Lung (tissue), 12 donors: ENCODE data around the gene TENT4A. TPM values are rescaled to one million over a fixed set of nuclear protein-coding genes. Genes with fewer than 3 reads are reported as not detected.

Source experiments
- ATAC-seq: fragments of 200-7000 bp; cut with Tn5 transposase; one replicate; pipeline ENCODE4 v1.9.1; 2020; ENCODE audit warnings: moderate number of reproducible peaks; ENCODE audit not compliant: insufficient read depth, low FRiP score
- DNase-seq, 3 donors: peaks; one replicate each; pipeline ENCODE4 v3.0.0-alpha.2; 2013 to 2017
- H3K27ac ChIP-seq, 2 donors: one replicate each; pipeline ENCODE4 v1.5.1; 2013; ENCODE audit warnings: mild to moderate bottlenecking in 2 of 2, moderate library complexity in 2 of 2, control low read depth in 1 of 2, inconsistent platforms in 1 of 2, low read depth in 1 of 2, low read length in 1 of 2
- H3K27me3 ChIP-seq, 3 donors: one replicate each; pipeline ENCODE4 v1.5.1; 2013; ENCODE audit warnings: low read length in 2 of 3; ENCODE audit not compliant: control insufficient read depth in 3 of 3, insufficient read depth in 3 of 3
- H3K36me3 ChIP-seq, 4 donors: one replicate each; pipeline ENCODE4 v1.5.1; 2013; ENCODE audit warnings: low read length in 4 of 4, mild to moderate bottlenecking in 1 of 4, moderate library complexity in 1 of 4; ENCODE audit not compliant: control insufficient read depth in 4 of 4, insufficient read depth in 4 of 4
- H3K4me1 ChIP-seq, 5 donors: one replicate each; pipeline ENCODE4 v1.5.1; 2013; ENCODE audit warnings: low read length in 5 of 5, mild to moderate bottlenecking in 2 of 5, moderate library complexity in 1 of 5; ENCODE audit not compliant: control insufficient read depth in 5 of 5, insufficient read depth in 5 of 5
- H3K4me3 ChIP-seq: one replicate; pipeline ENCODE4 v1.5.1; 2013; ENCODE audit warnings: mild to moderate bottlenecking, control low read depth, moderate library complexity
- H3K9ac ChIP-seq, 2 donors: one replicate each; pipeline ENCODE4 v1.5.1; 2013; ENCODE audit warnings: low read length in 2 of 2, control low read depth in 1 of 2; ENCODE audit not compliant: insufficient read depth in 1 of 2
- H3K9me3 ChIP-seq, 4 donors: one replicate each; pipeline ENCODE4 v1.5.1; 2013; ENCODE audit warnings: low read length in 3 of 4, mild to moderate bottlenecking in 1 of 4, moderate library complexity in 1 of 4; ENCODE audit not compliant: control insufficient read depth in 4 of 4, insufficient read depth in 3 of 4
- WGBS, 2 donors: extraction: QIAGEN DNeasy Blood & Tissue Kit; methylation state at CpG; one replicate each; pipeline ENCODE4 v1.1.7; 2013; 5-methylcytosine and 5-hydroxymethylcytosine counted together
- polyA plus RNA-seq, 2 donors: library from polyadenylated mRNA; stranded (reverse); fragments of 200-250 nt; gene quantifications; one replicate each; pipeline ENCODE4 v1.2.1, GENCODE V29; 2013
- total RNA-seq, 2 donors: library from RNA; depleted of rRNA in 1 of 2; stranded (reverse); fragments of >200 nt in 1 of 2; gene quantifications; one replicate each; pipeline ENCODE4 v1.2.1, GENCODE V29; 2014 to 2021
- TF ChIP-seq, protein P1 (sequence below): IDR thresholded peaks from 2 replicates; pipeline ENCODE4 v1.5.1; 2012; ENCODE audit warnings: mild to moderate bottlenecking; ENCODE audit errors: control extremely low read depth, extremely low read depth
- donor health status: control.
- donor health status: control.
- donor health status: Bipolar disorder and iron deficiency.
- donor health status: healthy.
- donor health status: DM: yes; HTN: yes; CAD: no.

The TENT4A gene
- total and polyA plus RNA-seq, 4 donors, result 9.4 to 46.9 (median 17.3) TPM

- H3K9ac ChIP-seq, result no peak overlapping the region
- no peak overlapping the region for H3K27ac ChIP-seq
- 77 to 84% methylated on average over 5 of the region's 5 CpGs for WGBS, 2 donors
- ATAC-seq, result no peak
- H3K27me3 ChIP-seq, result no peaks in the 10 kb centered on the region
- no peak overlapping the region for H3K4me3 ChIP-seq
- DNase-seq, result no peak
- peaks cover 0 to 8% (median 5%) of the 10 kb centered on the region in 4 donors for H3K36me3 ChIP-seq
- TF ChIP-seq, protein P1, sequence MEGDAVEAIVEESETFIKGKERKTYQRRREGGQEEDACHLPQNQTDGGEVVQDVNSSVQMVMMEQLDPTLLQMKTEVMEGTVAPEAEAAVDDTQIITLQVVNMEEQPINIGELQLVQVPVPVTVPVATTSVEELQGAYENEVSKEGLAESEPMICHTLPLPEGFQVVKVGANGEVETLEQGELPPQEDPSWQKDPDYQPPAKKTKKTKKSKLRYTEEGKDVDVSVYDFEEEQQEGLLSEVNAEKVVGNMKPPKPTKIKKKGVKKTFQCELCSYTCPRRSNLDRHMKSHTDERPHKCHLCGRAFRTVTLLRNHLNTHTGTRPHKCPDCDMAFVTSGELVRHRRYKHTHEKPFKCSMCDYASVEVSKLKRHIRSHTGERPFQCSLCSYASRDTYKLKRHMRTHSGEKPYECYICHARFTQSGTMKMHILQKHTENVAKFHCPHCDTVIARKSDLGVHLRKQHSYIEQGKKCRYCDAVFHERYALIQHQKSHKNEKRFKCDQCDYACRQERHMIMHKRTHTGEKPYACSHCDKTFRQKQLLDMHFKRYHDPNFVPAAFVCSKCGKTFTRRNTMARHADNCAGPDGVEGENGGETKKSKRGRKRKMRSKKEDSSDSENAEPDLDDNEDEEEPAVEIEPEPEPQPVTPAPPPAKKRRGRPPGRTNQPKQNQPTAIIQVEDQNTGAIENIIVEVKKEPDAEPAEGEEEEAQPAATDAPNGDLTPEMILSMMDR, result no peak
- no peaks in the 10 kb centered on the region for H3K4me1 ChIP-seq
- peaks cover 0 to 3% (median 0%) of the 10 kb centered on the region in 4 donors for H3K9me3 ChIP-seq
Measured at GRCh38 chr5:6673031-6673430, 40.2 kb upstream of the TENT4A start.

DNA sequence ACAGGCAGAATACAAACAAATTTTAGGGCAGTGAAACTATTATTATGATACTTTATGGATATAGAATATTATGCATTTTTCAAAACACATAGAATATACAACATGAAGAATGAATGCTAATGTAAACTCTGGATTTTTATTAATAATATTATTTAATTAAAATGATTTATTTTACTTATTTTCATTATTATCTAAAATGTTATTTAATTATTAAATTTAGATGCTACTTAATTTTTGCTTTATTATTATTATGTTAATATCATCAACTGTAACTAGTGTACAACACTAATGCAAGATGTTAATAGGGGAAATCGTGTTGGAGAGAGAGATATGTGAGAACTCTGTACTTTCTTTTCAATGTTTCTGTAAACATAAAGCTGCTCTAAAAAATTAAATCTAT, 39.3 kb upstream of the TENT4A start:
- Histone ChIP-seq H3K27me3 (no peaks in the 10 kb centered on the region), H3K9me3 (peaks cover 0 to 3% (median 0%) of the 10 kb centered on the region in 4 donors), H3K9ac (no peak overlapping the region), H3K36me3 (peaks cover 0 to 8% (median 5%) of the 10 kb centered on the region in 4 donors), H3K4me1 (no peaks in the 10 kb centered on the region), H3K4me3 (no peak overlapping the region), H3K27ac (no peak overlapping the region)
- DNase-seq, result no peak
- TF ChIP-seq, protein P1, result no peak
- no peak for ATAC-seq
- 97 to 98% methylated on average over 1 of the region's 1 CpG for WGBS, 2 donors

- WGBS, 2 donors, result 96 to 100% methylated on average over 3 of the region's 3 CpGs
- Histone ChIP-seq H3K9ac (no peak overlapping the region), H3K4me1 (no peaks in the 10 kb centered on the region), H3K9me3 (peaks cover 0 to 3% (median 0%) of the 10 kb centered on the region in 4 donors), H3K27me3 (no peaks in the 10 kb centered on the region), H3K27ac (no peak overlapping the region), H3K36me3 (peaks cover 0 to 8% (median 5%) of the 10 kb centered on the region in 4 donors), H3K4me3 (no peak overlapping the region)
- TF ChIP-seq, protein P1, result no peak
- DNase-seq (no peak), ATAC-seq (no peak)
Measured at GRCh38 chr5:6674421-6674820, 38.8 kb upstream of the TENT4A start.

DNA sequence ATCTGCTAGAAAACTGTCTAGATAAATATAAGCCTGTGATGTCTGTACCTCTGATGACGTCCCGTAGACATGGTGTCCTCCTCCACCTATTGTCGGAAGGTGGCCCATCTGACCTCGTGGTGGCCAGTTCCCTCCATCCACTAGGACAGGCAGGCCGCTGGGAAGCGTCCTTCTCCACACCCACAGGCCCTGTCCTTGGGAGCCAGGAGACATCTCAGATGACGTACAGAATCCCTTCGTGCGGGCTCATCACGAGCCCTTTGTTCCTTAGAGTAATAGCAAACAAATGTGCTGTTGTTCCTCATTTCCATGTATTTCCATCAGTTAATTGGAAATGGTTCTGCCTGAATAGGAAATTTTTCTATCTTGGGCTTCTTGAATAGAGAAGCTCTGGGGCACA, 38.3 kb upstream of the TENT4A start:
- DNase-seq (no peak), ATAC-seq (no peak)
- H3K27me3 ChIP-seq, result no peaks in the 10 kb centered on the region
- TF ChIP-seq, protein P1, result no peak
- H3K27ac ChIP-seq, result no peak overlapping the region
- H3K9me3 ChIP-seq, result peaks cover 0 to 2% (median 0%) of the 10 kb centered on the region in 4 donors
- H3K4me3 ChIP-seq, result no peak overlapping the region
- H3K36me3 ChIP-seq, result peaks cover 0 to 8% (median 3%) of the 10 kb centered on the region in 4 donors
- no peaks in the 10 kb centered on the region for H3K4me1 ChIP-seq
- no peak overlapping the region for H3K9ac ChIP-seq
- 95 to 97% methylated on average over 10 of the region's 10 CpGs for WGBS, 2 donors
